IPS DF 6.9 (cell line): ENCODE data around the gene RANBP10.

Experiments
- DNase-seq: peaks from one replicate; pipeline ENCODE4 v3.0.0-alpha.2; 2013; ENCODE audit warnings: low read depth, low spot score
- H3K27ac ChIP-seq: one replicate; pipeline ENCODE4 v1.5.1; 2013; ENCODE audit warnings: low read length, control low read depth
- H3K27me3 ChIP-seq: 2 replicates; pipeline ENCODE4 v1.6.1; 2013; ENCODE audit warnings: mild to moderate bottlenecking, low read length; ENCODE audit not compliant: control insufficient read depth, insufficient read depth
- H3K36me3 ChIP-seq: 2 replicates; pipeline ENCODE4 v1.6.1; 2013; ENCODE audit warnings: low read length; ENCODE audit not compliant: control insufficient read depth, insufficient read depth
- H3K4me1 ChIP-seq: 2 replicates; pipeline ENCODE4 v1.6.1; 2013; ENCODE audit warnings: low read length; ENCODE audit not compliant: control insufficient read depth, insufficient read depth
- H3K4me3 ChIP-seq: 2 replicates; pipeline ENCODE4 v1.5.1; 2013; ENCODE audit warnings: mild to moderate bottlenecking, low read length
- H3K9me3 ChIP-seq: 2 replicates; pipeline ENCODE4 v1.6.1; 2013; ENCODE audit warnings: low read length, inconsistent platforms; ENCODE audit not compliant: control insufficient read depth, insufficient read depth
- WGBS: extraction: QIAGEN DNeasy Blood & Tissue Kit; methylation state at CpG from one replicate; pipeline ENCODE4 v1.1.7; 2013; ENCODE audit warnings: mixed read lengths, missing lambda C conversion rate; ENCODE audit not compliant: insufficient read length, insufficient coverage; 5-methylcytosine and 5-hydroxymethylcytosine counted together

The RANBP10 gene

GRCh38 chr16:67716097-67716496 is 90.3 kb downstream of the RANBP10 start:
- Histone ChIP-seq H3K9me3 (no peaks in the 10 kb centered on the region), H3K36me3 (no peaks in the 10 kb centered on the region), H3K27ac (no peak overlapping the region), H3K4me3 (no peak overlapping the region), H3K27me3 (no peaks in the 10 kb centered on the region), H3K4me1 (peaks cover 2% of the 10 kb centered on the region; the same call in 1 of the 2 replicates)
- DNase-seq, result no peak
- WGBS, result no CpG with 5 or more reads among the region's 2 CpGs

GRCh38 chr16:67714522-67714921 is 91.8 kb downstream of the RANBP10 start:
- WGBS, result no CpG with 5 or more reads among the region's 1 CpG
- Histone ChIP-seq H3K27ac (no peak overlapping the region), H3K4me1 (peaks cover 2% of the 10 kb centered on the region; the same call in 1 of the 2 replicates), H3K27me3 (no peaks in the 10 kb centered on the region), H3K9me3 (no peaks in the 10 kb centered on the region), H3K36me3 (no peaks in the 10 kb centered on the region), H3K4me3 (no peak overlapping the region)
- DNase-seq, result no peak

GRCh38 chr16:67713647-67714273 is 92.6 kb downstream of the RANBP10 start:
- H3K9me3 ChIP-seq, result no peaks in the 10 kb centered on the region

GRCh38 chr16:67710607-67711006 is 95.8 kb downstream of the RANBP10 start:
- no CpG with 5 or more reads among the region's 6 CpGs for WGBS
- Histone ChIP-seq H3K36me3 (no peaks in the 10 kb centered on the region), H3K27me3 (no peaks in the 10 kb centered on the region), H3K27ac (no peak overlapping the region), H3K4me1 (peaks cover 2% of the 10 kb centered on the region; the same call in 1 of the 2 replicates), H3K4me3 (no peak overlapping the region), H3K9me3 (no peaks in the 10 kb centered on the region)
- DNase-seq, result no peak

More at GRCh38 chr16:67713647-67714273, 92.6 kb downstream of the RANBP10 start:
- H3K27ac ChIP-seq, result no peak overlapping the region
- WGBS, result no CpG with 5 or more reads among the region's 5 CpGs
- H3K4me1 ChIP-seq, result peaks cover 2% of the 10 kb centered on the region; the same call in 1 of the 2 replicates
- H3K4me3 ChIP-seq, result no peak overlapping the region
- no peaks in the 10 kb centered on the region for H3K36me3 ChIP-seq
- DNase-seq, result no peak
- no peaks in the 10 kb centered on the region for H3K27me3 ChIP-seq

- peaks cover 2% of the 10 kb centered on the region; the same call in 1 of the 2 replicates for H3K4me1 ChIP-seq
- H3K36me3 ChIP-seq, result no peaks in the 10 kb centered on the region
- no peak overlapping the region for H3K4me3 ChIP-seq
- no peak for DNase-seq
- no peaks in the 10 kb centered on the region for H3K27me3 ChIP-seq
- H3K9me3 ChIP-seq, result no peaks in the 10 kb centered on the region
- WGBS, result no CpG with 5 or more reads among the region's 1 CpG
- H3K27ac ChIP-seq, result no peak overlapping the region
Measured at GRCh38 chr16:67709050-67709449, 97.3 kb downstream of the RANBP10 start.

- Histone ChIP-seq H3K4me3 (no peak overlapping the region), H3K27me3 (no peaks in the 10 kb centered on the region), H3K36me3 (no peaks in the 10 kb centered on the region), H3K27ac (no peak overlapping the region), H3K4me1 (no peaks in the 10 kb centered on the region), H3K9me3 (no peaks in the 10 kb centered on the region)
- no peak for DNase-seq
- no CpG with 5 or more reads among the region's 2 CpGs for WGBS
Measured at GRCh38 chr16:67708368-67708771, 98.0 kb downstream of the RANBP10 start.

GRCh38 chr16:67707790-67708189 is 98.6 kb downstream of the RANBP10 start:
- Histone ChIP-seq H3K9me3 (no peaks in the 10 kb centered on the region), H3K36me3 (no peaks in the 10 kb centered on the region), H3K27me3 (no peaks in the 10 kb centered on the region), H3K4me3 (no peak overlapping the region), H3K27ac (no peak overlapping the region), H3K4me1 (no peaks in the 10 kb centered on the region)
- no peak for DNase-seq
- no CpG with 5 or more reads among the region's 5 CpGs for WGBS

GRCh38 chr16:67707210-67707609 is 99.2 kb downstream of the RANBP10 start:
- Histone ChIP-seq H3K4me3 (no peak overlapping the region), H3K36me3 (no peaks in the 10 kb centered on the region), H3K4me1 (no peaks in the 10 kb centered on the region), H3K9me3 (no peaks in the 10 kb centered on the region), H3K27me3 (no peaks in the 10 kb centered on the region), H3K27ac (no peak overlapping the region)
- DNase-seq, result no peak
- no CpG with 5 or more reads among the region's 4 CpGs for WGBS

- no peak overlapping the region for H3K27ac ChIP-seq
- H3K4me3 ChIP-seq, result no peak overlapping the region
- WGBS, result no CpG with 5 or more reads among the region's 5 CpGs
- no peak for DNase-seq
- H3K9me3 ChIP-seq, result no peaks in the 10 kb centered on the region
- no peaks in the 10 kb centered on the region for H3K27me3 ChIP-seq
- no peaks in the 10 kb centered on the region for H3K36me3 ChIP-seq
- H3K4me1 ChIP-seq, result no peaks in the 10 kb centered on the region
Measured at GRCh38 chr16:67704110-67704509, 102.2 kb downstream of the RANBP10 start.

GRCh38 chr16:67703626-67704025 is 102.7 kb downstream of the RANBP10 start:
- H3K4me3 ChIP-seq, result no peak overlapping the region
- no peaks in the 10 kb centered on the region for H3K36me3 ChIP-seq
- no peak overlapping the region for H3K27ac ChIP-seq
- H3K27me3 ChIP-seq, result no peaks in the 10 kb centered on the region
- no CpG with 5 or more reads among the region's 2 CpGs for WGBS
- no peak for DNase-seq
- H3K9me3 ChIP-seq, result no peaks in the 10 kb centered on the region
- no peaks in the 10 kb centered on the region for H3K4me1 ChIP-seq

- no peak for DNase-seq
- H3K4me3 ChIP-seq, result no peak overlapping the region
- H3K9me3 ChIP-seq, result no peaks in the 10 kb centered on the region
- H3K36me3 ChIP-seq, result no peaks in the 10 kb centered on the region
- no peak overlapping the region for H3K27ac ChIP-seq
- WGBS, result no CpG with 5 or more reads among the region's 4 CpGs
- H3K4me1 ChIP-seq, result no peaks in the 10 kb centered on the region
- H3K27me3 ChIP-seq, result no peaks in the 10 kb centered on the region
Measured at GRCh38 chr16:67702130-67702529, 104.2 kb downstream of the RANBP10 start.
